Measurements from ENCODE around the gene IGF2BP2.
"Not testable (repeated sequence)": the region's sequence is repeated elsewhere in the genome, so short reads cannot be mapped to it uniquely, and the experiment has no call there.

IGF2BP2 gene

DNA sequence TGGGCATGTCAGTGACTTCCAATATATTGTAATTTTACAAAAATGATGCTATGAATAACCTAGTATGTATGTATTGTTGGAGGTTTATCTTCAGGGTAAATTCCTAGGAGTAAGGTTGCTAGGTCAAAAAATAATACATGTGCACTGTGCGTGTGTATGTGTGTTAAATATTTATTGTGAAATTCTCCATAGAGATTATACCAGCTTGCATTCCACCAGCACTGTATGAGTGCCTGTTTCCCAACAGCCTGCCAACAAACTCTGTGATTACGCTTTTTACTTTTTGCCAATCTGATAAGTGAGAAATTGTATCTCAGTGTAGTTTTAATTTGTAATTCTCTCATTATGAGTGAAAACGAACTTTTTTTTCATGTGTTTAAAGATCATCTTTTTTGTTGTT lies 12.6 kb upstream of the IGF2BP2 start:
- no peak for DNase-seq (ENCODE audit: low read depth)

GRCh38 chr3:185831990-185832389 lies 7.1 kb upstream of the IGF2BP2 start:
- no peak for DNase-seq (ENCODE audit: low read depth)

GRCh38 chr3:185831195-185831594 lies 6.4 kb upstream of the IGF2BP2 start:
- DNase-seq (ENCODE audit: low read depth): no peak

DNA sequence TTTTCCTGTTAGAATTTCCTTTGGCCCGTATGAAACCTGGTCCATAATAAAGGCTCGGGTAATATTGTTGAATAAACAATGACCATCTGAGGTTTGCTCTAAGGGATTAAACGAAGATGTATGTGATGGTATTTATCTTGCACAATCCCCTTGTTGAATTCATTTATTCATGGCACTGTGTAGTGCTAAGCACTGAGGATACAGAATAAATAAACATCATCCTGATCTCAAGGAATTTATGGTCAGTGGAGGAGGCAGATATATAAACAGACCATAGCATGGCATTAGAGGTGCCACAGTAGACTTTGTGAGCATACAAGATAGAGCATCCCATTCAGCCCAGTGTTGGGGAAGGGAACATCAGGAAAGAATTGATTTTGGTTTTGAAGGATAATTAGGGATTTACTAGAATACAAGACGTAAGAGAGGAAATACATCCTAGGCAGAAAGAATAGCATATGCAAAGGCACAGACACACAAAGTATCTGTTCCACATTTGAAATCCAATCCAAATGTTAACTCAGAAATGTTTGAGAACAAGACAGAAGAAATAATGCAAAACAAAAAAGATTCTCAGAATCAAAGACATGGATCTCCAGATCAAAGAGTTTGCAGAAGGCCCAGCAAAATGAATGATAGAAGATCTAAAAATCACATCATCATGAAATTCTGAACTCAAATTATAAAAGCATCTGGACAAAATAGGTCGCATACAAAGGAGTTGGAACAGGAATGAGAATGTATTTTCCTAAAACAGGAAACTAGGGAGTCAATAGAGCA lies 5.4 kb upstream of the IGF2BP2 start:
- DNase-seq (ENCODE audit: low read depth): no peak

GRCh38 chr3:185828755-185829154 lies 3.9 kb upstream of the IGF2BP2 start:
- no peak for DNase-seq (ENCODE audit: low read depth)

- DNase-seq (ENCODE audit: low read depth): no peak
These were observed 2.9 kb upstream of the IGF2BP2 start for GRCh38 chr3:185827595-185828344.

DNA sequence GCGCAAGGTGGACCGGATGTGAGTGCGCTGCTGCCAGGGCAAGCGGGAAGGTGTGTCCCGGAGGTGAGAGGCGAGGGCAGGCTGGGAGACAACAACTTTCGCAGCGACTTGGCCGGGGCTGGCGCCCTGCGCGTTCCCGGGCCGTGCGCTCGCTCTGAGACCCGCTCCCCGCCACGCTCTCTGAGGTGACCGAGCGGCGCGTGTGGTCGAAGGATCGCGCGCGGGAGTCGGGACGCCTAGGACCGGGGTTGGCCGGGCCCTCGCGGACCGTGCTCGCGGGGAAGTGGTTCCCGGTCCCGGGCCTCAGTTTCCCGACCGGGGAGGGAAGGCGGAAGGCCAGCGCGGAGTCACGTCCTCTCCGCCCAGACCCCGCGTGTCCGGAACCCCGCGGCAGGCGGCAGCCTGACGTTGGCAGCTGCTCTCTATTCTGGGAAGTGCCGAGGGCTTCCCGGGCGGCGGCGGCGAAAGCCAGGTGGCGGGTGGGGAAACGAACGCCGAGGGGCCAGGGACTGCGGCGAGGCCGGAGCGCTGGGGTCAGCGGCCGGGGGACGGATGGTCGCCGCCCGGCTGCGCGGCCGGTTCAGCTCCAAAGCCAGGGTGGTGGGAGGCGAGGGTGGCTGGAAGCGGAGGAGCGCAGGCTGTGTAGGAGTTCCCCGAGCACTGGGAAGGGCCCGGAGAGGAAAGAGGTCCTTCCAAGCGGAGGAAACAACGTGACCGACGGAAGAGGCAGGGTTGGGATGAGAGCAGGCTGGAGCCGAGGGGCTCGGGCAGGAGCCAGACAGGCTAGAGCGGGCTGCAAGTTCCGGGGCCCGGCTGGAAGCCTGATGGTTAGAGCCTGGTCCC lies 1.0 kb upstream of the IGF2BP2 start:
- DNase-seq (ENCODE audit: low read depth): no peak

DNA sequence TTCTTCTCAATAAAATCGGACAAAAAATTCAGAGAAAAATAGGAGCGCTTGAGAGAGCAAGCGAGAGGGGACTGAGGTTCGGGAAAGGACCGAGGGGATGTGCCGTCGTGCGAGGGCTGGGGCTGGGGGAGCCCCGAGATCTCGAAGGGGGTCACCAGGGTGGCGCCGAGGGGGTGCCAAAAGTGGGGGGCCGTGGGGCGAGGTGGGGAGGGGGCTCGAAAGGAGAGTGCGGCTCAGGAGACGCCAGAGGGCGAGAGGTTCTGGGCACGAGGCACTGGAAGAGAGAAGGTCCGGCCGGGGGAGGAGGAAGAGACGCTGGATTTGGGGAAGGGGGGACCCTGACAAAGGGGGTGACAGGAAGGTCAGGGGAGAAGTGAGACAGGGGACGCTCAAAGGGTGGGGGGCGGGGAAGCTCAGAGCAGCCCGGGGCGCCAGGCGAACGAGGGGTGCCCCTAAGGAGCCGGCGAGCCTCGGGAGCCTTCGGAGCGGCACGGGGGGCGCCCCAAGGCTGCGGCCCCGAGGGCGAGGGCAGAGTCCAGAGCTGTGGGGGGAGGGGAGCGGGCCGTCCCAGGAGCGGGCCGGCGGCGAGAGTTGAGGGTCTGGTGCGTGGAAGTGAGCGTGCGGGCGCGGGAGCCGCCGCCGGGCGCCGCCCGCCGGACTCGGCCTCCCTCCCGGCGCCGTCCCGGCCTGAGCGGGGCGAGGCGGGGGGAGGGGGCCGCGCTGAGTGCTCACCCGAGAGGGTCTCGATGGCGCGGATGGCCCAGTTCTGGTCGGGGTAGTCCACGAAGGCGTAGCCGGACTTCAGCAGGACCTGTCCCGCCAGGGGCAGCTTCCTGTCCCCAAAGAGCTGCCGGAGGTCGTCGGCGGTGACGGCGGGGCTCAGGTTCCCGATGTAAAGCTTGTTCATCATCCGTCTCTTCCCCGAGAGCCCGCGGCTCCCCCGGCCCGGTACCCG lies 514 bp downstream of the IGF2BP2 start:
- no peak for DNase-seq (ENCODE audit: low read depth)

- no peak for DNase-seq (ENCODE audit: low read depth)
These were observed 1.5 kb downstream of the IGF2BP2 start for GRCh38 chr3:185823078-185824044.

DNA sequence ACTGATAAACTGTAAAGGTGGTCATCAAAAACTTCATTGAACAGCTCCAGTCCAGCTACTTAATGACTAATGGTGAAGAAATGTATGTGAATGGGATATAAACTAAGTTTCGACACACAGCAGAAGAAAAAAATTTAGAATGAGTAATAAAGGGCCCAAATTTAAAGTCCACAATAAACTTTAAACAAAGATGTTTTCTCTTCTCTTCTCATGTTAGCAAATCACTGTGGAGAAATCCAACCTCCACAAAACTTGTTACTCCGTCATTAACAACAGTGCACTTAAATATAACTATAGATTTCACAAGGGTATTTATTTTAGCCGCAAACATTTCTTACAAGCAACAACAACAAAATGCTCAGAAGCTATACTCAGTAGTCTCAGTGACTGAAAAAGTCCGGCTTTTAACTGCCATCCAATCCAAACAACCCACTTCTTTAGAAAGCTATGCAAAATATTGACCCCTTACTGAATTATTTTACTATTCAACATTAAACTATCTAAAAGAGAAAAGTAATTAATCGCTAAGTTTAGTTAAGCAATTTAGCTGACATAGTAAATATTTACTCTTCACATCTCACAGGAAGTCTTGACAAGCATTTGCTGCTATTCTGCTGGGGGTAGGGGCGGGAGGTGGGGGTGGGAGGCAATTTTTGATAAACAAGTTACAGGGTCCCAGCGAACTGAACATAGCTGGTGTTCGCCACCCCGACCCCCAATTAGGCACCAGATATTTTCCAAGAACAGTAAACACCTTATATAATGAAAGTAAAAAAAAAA lies 2.4 kb downstream of the IGF2BP2 start:
- peak; percentile 43 for DNase-seq (ENCODE audit: low read depth)

- peak; percentile 82 for DNase-seq (ENCODE audit: low read depth)
These were observed 3.7 kb downstream of the IGF2BP2 start for GRCh38 chr3:185820973-185821758.

DNA sequence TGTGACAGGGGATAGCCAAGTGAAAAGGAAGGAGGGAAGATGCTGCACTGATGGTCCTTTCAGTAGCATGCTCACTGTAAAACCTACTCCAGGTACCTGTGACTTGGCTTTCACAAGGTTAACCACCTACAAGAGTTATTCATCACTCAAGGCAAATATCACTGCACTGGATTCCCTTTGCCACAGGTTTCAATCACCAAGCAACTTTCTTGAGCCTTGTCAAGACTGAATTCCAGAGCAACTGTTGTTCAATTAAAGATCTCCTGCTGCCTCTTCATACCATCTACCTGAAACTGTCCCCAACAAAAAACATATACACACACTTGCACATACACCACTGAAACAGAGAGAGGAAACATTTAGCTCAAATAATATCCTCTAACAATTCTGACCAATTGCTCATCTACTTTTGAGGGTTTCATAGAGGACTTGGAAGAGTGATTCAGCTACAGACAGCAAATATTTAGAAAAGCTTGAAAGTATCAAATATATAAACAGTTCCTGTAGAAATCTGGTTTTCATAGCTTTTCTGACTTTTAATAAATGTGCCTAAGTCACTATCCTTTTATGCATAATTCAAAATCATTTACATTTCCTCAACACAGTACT lies 6.5 kb downstream of the IGF2BP2 start:
- DNase-seq (ENCODE audit: low read depth): no peak

GRCh38 chr3:185815391-185816282 lies 9.2 kb downstream of the IGF2BP2 start:
- DNase-seq (ENCODE audit: low read depth): no peak

DNA sequence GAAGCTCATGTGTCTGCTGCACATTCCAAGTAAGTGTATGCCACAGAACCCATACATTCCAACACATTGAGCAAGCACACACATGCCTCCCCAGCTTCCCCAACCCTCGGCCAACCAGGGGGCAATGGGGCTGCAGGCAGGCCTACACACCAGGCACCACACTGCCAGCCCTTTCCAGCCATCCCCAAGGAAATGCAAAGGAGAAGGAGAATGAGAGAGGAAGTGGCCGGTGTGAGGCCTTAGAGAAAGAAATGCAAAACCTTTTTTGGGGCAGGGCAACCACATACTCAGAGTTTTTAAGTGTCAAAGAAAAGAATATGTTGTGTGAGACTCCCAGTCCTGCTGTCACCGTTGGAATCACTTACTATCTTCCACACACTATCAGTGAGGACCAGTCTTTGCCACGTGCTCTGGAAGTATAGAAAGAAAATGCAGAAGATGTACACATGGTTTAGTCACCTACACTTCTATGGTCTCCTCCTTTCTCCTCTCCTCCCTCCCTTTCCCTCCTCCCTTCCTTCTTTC lies 11.1 kb downstream of the IGF2BP2 start:
- DNase-seq (ENCODE audit: low read depth): peak; percentile 47

DNA sequence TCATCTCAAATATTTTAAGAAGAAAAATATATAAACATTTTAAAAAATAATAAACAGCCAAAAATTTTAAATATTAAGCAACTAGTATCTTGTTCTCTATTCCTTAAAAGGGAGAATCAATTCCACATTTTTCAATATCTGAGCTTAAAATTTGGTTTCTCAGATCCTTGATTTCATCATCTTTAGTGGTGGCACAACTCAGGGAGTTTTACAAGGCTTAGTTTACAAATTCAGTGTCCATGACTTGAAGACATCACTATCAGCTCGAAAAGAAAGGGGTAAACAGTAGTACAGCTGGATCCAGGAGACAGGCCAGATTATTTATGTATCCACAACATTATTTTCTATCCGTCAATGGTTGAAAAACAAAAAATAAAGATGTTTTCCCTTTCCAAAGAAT lies 11.6 kb downstream of the IGF2BP2 start:
- no peak for DNase-seq (ENCODE audit: low read depth)

GRCh38 chr3:185807445-185808068 lies 17.3 kb downstream of the IGF2BP2 start:
- DNase-seq (ENCODE audit: low read depth): peak; percentile 68

- DNase-seq (ENCODE audit: low read depth): not testable (repeated sequence)
These were observed 26.1 kb downstream of the IGF2BP2 start for GRCh38 chr3:185798831-185799110.

All from fibroblast of the conjunctiva (primary cell).